GM21717 (cell line): ENCODE data around the gene MAD1L1.

Experiments
- ATAC-seq: cut with Tn5 transposase; IDR thresholded peaks from one replicate; pipeline ENCODE4 v1.9.1; 2021; ENCODE audit warnings: mild to moderate bottlenecking, moderate library complexity; ENCODE audit not compliant: unreplicated experiment

The MAD1L1 gene

GRCh38 chr7:1781369-1781768 is 451.4 kb downstream of the MAD1L1 start:
- ATAC-seq = no peak

DNA sequence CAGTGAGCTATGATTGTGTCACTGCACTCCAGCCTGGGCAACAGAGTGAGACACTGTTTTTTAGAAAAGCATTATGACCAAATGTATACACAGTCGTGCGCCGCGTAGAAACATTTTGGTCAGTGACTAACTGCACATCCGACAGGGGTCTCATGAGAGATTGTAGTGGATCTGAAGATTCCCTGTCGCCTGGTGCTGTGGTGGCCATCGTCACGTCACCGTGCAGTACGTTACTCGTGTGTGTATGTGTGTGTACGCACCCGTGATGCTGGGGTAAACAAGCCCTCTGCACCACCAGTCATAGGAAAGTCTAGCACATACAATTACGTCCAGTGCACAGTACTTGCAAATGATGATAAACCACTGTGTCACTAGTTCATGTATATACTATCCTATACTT is 453.3 kb downstream of the MAD1L1 start:
- no peak for ATAC-seq

DNA sequence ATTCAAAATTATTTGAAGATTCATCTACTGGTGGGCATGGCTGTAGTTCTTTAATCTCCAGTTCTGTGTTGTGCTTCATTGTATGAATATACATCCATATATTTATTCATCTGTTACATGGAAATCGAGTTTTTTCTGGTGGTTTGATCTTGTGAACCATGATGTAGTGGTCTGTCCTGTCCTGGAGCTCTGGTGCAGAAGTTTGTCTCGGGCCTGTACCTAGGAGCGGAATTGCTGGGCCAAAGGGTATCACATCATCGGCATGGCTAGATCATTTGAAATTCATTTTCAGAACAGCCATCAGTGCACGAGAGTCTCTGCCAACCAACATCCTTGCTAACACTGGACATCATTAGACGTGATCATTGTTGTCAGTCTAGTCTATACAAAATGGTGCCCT is 455.6 kb downstream of the MAD1L1 start:
- ATAC-seq = no peak

GRCh38 chr7:1775389-1775788 is 457.4 kb downstream of the MAD1L1 start:
- ATAC-seq = no peak

GRCh38 chr7:1770331-1770730 is 462.4 kb downstream of the MAD1L1 start:
- no peak for ATAC-seq

- ATAC-seq = no peak
Measured at GRCh38 chr7:1769286-1770200, 463.2 kb downstream of the MAD1L1 start.

GRCh38 chr7:1768832-1769231 is 463.9 kb downstream of the MAD1L1 start:
- ATAC-seq = no peak

GRCh38 chr7:1767524-1767923 is 465.2 kb downstream of the MAD1L1 start:
- no peak for ATAC-seq
